GDM1 (cell line): ENCODE data around the gene GPX3.

ENCODE experiments used
- DNase-seq: peaks from one replicate; lab custom pipeline; 2025; lab: John Stamatoyannopoulos, UW

Gene GPX3

DNA sequence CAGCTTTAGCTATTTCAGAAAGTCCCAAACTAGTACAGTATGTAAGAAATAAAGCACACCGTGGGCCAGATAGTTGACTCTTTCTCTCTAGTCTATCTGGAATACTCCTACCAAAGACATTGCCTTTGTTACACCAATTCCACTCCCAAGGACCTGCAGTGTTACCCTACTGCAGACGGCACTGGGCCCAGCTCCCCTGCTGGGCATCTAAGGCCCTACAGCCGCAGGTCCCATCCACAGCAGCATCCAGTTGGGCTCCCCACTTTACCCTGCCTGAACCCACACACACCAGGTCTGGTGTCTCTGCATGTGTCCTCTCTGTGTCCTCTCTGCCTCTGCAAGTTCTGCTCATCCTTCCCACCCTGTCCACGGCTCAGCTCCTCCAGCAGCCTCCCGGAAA lies 37.9 kb downstream of the GPX3 start:
- no peak for DNase-seq

DNA sequence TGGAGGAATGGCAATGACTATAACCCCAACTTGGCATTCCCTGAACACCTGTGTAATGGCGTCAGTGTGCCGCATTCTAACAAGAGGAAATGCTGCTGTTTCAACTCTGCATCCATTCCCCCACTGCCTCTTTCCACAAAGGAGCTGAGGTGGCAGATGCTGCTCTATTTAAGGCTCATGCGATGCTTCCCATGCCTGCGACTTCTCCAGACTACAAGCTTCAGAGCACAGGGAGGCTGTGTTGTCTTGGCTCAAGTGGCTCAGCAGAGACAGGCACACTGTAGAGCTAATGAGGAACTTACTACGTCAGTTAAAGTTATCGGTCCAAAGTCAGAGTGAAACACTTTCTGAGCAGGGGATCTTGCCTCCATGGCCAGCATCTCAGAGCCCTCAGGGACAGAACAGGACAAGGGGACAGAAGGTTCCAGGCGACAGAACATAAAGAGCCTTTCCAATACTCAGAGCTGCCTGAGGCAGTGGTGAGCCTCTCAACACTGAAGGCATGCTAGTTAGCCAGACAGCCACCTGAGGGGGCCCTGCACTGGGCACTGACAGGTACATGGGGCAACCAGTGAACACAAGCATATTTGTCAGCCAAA lies 38.6 kb downstream of the GPX3 start:
- DNase-seq: peak; percentile 12

DNA sequence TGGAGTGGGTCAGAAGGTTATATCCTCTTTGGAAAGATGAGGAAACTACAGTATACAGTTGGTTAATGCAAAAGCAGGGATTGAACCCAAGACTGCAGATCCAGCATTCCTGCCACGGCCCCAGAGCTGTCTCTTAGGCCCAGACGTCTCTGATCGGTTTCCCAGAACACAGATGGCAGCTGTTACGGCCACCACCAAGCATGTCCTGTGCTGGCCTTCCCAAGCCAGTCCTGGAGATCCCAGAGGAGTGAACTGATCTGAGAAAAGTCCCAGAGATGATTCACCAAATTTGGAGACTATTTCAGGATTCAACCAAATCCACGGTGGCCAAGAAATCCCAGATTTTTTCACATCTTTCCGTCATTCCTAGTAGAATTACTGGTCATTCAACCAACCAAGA lies 40.4 kb downstream of the GPX3 start:
- no peak for DNase-seq

DNA sequence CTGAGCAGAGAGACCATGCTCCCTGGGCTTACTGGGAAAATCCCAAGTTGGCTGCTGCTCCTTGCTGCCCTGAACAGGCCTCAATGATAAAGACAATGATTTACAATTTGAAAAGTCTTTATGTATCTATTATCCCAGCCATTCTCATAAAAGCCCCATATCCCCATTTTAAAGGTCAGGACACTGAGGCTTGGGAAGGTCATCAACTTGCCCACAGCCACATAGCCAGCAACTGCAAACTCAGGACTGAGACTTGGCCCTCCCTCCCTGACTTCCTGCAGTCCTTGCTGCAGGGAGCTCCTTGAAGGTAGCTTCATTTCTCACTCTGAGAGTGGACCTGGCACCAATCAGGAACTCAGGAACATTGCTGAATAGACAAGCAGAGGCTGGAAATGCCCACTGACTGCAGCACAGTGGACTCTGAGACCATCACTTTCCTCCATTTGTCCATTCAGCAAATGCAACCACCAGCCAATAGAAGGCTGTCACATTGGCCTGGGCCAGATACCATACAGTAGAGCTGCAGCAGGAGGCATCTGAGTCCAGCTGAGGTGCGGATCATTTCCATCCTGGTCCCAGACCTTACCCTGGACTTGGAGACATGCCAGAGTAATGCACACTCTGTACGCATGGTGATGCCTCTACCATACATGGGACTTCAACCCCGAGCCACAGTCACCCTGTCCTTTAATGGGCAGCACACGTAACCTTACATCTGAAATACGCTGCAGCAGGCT lies 42.2 kb downstream of the GPX3 start:
- DNase-seq: no peak

DNA sequence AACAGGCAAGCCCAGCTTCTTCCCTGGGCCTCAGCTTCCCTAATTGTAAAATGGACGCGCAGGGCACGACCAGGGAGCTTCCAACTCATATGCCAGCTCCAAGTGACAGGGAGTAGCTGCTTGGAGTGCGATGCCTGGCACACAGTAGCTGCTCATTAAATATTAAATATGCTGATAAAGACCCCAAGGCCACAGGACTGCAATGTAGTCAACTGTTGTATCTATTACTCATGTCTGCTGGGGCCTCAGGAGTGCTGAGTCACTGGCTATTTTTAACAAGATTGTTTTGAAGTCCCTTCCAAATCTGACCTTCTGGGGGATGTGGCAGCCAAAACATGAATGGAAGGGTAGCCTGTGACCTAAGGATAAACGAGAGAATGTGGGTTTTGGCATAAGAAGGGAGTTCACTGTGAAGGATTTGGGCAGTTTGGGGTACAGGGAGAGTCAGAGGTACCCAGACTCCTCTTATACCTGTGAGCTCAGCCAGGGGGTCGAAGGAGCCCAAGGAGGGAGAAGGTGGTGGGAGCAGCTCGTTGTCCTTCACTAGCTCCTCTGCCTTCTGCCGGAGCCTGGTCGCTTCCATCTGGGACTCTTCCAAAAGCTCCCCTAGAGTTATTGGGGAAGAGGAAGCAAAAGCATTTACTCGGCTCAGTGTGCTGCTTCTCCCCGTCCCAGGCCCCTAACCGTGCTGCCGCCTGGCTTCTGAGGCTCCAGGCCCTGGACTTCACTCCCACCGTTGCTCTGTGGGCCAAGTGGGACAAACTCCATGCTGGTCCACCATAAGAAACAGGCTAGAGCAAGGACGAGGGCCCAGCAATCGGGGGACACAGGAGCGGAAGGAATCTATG lies 43.0 kb downstream of the GPX3 start:
- DNase-seq: no peak

DNA sequence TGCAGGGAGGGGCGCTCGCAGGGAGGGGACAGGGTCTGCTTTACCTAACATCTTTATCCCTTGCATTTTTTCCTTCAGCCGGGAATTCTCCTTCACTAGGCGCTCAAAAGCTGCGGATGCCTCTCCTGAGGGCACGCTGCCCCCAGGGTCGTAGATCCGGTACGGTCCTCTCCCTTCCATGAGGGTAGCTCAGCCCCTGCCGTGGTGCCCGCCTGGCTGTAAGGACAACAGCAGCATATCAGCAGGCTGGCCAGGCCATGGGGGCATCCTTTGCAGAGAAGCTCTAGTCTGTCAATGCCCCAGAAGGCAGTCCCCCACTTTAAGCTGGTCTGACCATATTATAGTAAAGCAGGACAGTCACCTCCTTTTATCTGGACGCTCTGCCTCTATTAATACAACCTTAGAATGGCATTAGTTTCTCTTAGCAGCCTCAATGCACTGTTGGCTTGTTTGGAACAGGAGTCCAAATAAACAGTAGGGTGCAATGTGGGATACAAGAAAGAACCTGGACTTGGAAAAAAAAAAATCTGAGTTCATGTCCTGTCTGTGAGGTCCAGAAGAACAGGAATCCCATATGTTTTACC lies 44.6 kb downstream of the GPX3 start:
- DNase-seq: no peak

DNA sequence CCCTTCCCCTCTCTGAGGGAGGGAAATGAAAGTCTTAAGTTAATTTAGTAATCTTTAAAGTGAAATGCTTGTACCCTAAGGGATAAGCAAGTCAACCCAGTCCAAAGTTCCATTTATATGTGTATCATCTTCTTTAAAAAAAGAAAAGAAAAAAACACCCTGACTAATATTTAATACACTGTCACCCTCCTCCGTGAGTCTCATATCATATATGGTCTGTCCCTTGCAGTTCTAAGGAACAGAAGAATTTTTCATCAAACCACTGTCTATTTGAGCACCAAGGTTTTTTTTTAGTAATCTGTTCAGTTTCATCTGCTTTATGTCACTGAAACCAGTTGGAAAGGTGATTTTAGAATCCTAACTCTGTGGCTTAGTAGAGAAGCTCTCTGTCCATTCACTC lies 45.2 kb downstream of the GPX3 start:
- DNase-seq: no peak

DNA sequence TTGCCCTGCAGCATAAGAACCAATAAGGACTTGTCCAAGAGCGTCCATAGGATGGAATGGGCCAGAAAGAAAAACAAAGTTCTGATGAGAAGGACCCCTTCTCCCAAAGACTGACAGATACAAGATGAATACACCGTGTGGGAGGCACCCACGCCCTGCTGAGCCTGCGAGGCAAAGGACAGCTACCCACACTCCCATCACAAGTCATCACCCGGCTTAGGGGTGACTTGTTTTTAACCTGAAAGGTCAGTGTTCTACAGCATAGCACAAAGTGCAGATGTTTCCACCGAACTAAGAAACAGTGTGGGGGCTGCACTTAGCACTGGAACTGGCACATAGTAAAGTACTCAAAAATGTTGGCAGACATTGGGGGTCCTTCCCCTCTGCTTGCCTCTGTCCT lies 46.5 kb downstream of the GPX3 start:
- no peak for DNase-seq

DNA sequence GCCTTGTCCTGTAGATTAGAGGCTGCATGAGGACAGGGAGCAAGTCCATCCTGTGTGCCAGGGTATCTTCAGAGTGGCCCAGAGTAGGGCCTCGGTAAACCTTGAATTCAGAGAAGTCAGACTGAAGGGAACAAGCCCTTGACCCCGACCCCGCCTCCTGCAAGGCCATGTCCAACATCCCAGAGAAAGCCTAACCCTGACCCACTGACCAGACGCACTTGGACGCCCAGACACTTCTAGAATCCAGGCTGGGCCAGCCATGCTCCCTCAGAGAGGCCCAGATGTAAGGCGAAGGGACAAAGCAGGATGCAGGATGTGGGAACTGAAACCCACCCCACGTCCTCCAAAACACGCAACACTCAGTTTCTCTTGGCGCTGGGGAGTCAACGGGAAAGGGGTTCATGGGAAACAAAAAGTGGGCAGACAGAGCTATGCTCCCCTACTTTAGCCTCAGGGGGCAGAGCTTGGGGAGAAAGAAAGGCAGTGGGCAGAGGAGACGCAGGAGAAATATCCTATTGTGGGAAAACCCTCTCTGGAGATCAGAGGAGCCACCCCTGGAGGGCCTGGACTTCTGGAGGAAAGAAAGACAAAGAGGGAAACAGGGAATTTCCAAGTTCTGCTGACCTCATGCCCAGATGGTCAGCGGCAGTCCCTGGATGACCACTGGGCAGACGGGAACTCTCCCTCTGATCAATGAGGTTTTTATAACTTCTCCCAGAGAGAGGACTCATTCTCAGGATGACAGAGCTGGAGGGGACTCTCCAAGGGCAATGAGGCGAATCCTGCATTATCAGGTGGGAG lies 47.4 kb downstream of the GPX3 start:
- no peak for DNase-seq

DNA sequence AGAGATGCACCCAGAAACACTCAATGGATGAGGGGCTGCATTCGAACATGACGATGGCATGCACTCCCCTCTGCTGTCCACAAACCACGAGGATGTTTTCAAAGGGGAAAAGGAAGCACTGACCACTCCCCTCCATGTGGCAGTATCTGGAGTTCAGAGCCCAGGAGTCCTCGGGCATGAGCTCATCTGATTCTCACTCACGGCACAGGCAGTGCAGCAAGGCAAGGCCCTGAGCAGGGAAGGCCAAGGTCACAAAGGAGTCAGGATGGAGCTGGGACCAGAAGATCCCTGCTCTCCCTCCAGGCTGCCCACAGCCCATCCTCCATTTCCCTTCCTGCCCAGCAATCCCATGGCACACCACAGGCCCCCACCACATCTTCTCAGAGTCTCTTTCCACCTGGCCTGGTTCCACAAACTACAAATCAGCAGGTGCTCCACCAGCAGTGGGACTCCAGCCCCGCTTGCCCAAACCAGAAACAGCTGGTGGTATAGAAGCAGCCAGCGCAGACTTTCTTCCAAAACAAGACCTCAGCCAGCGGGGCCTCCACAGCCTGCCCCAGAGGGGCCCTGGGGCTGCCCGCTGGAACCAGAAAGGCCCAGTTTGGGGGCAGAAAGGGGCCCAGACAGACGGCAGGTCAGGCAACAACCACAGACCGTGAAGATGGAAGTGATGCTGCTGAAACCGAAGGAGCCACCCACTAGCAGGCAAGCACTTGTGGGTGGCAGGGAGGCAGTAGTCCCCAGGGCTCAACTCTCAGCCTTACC lies 48.2 kb downstream of the GPX3 start:
- DNase-seq: no peak

DNA sequence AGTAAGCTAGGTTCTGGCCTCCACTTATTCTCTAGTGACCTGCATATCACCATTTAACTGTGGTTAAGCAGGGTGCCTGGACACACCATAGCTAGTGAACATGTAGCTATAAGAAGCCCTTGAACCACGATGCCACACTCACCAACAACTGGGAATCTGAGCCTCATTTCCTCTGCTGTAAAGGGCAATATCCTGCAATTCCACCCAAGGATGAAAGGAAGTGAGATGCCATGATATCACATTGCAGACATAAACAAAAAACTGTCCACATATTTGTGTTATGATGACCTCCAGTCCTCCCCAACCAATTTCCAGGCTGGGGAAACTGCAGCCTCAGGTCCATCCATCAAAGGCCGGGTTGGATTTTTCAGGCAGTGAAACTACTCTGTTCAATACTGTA lies 50.1 kb downstream of the GPX3 start:
- DNase-seq: no peak

DNA sequence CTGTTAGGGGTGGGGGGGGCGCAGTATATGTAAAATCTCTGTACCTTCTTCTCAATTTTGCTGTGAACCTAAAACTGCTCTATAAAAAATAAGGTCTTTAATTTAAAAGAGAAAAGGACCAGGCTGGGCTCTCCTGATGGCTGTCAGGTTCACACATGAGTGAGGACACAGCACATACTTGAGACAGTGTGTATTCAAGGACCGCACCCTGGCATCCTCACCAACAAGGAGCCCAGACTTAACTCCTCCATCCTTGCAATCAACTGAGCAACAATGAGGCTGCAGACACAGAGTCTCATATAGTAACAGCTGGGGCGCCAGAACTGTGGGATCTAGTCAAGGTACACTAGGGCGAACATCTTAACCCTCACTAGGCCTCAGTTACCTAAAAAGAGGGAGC lies 50.6 kb downstream of the GPX3 start:
- no peak for DNase-seq

DNA sequence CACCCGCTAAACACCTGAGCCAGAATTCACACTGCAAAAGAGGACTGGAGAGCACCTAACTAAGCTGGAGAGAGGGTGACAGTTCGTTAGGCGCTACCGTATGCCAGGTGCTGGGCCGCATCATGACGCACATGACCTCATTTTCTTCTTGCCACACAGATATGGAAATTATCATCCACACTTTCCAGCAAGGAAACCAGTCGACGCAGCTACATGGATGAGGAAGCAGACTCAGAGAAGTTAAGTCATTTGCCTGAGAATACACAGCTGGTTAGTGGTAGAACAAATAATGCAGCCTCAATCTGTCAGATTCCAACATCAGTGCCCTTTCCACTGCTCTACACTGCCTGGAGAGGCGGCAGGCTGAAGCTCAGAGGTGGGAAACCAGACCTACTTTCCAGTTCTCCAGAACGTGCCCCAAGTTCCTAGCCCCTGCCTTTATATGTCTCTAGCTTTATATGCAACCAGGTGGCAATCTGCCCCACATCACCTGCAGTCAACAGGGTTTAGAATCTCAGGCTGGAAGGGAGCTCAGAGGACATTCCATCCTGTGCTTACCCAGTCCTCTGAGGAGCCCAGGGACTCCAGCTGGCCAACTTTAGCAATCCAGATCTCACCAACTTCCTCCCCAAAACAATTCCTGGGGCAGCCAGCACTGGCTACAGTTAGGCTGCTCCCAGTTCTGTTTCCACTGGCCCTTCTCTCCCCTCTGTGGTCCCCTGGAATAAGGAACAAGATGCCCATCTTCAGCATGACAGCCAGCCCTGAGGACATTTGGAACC lies 51.6 kb downstream of the GPX3 start:
- no peak for DNase-seq

DNA sequence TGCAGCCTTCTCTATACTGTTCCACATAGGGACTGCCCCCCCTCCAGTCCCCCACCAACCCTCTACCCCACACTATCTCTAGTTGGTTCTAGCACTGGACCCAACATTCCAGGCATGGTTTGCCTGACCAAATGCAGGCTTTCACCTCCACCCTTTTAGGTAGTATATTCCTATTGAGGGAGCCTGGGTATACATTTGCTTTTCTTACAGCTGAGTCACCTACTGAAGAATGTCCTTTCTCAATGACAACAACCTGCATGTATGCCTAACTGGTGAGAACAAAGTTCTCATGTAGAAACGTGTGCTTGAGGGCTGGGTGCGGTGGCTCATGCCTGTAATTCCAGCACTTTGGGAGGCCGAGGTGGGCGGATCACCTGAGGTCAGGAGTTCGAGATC lies 52.2 kb downstream of the GPX3 start:
- no peak for DNase-seq

DNA sequence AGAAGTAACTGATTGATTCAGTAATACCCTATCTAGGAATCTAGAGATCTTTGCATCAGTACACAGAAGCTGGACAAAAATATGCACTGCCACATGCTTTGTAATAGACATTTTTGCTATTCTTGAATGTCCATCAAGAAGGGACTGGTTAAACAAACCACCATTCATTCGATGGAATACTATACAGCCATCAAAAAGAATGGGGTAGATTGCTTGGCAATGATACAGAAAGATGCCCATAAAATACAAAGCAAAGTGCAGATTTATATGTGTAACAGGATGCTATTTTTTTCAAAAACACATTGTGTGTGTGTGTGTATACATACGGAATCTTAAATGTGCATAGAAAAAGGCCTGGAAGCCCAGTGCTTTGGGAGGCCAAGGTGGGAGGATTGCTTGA lies 52.9 kb downstream of the GPX3 start:
- DNase-seq: no peak

DNA sequence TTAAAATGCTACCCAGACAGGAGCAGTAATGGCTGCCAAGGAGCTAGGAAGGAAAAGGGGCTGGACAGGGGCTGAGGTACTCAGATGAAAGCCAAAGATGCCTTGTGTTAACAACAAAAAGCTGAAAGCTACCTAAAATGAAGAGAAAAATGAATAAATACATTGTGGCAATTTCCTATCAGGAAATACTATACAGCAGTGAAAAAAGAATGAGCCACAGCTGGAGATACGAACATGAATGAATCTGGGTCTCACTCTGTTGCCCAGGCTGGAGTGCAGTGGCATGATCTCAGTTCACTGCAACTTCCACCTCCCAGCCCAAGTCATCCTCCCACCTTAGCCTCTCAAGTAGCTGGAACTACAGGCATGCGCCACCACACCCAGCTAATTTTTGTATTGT lies 54.2 kb downstream of the GPX3 start:
- DNase-seq: no peak

DNA sequence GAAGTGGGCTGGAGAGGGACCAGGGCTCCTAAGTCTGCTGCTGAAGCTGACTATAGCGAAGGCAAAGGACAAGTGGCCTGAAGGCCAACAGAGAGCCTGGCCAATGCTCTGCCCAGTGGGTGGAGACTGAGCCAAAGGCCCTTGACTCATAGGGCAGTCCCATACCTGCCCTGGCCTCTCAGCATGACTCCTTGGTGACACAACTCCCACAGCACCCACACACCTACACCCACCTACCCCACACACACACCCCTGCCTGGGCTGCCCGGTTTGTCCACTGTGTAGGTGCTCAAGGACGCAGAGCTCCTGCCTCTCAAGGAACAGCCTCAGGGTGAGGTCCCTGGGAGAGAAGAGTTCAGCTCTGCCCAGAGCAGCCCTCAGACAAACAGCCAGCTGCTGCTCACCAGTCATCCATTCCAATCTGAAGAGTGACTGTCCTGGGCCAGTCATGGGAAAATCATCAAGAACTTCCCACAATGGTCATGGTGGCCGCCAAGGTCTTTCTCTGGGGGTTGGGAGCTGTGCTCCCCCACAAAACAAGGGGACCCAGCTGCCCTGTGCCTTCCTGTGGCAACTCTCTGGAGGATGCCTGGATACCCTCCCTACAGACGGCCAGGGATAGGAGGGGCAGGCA lies 55.4 kb downstream of the GPX3 start:
- no peak for DNase-seq

DNA sequence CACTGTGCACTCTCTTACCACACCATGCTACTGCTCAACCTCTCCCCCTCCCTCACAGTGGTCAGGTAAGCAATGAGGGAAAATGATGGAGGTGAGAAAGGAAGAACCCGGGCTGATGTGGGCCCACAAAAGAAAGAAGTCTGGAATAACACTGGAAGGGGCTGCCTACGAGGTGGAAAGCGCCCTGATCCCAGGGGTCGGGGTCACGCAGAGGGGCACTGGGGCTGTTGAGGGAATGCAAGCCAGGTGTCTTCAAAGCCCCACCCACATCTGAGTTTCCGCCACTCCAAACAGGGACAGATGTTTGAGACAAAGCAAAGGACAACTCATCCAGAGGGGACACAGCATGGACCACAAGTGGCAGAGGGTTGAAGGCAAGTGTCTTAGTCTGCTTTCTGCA lies 56.2 kb downstream of the GPX3 start:
- no peak for DNase-seq

DNA sequence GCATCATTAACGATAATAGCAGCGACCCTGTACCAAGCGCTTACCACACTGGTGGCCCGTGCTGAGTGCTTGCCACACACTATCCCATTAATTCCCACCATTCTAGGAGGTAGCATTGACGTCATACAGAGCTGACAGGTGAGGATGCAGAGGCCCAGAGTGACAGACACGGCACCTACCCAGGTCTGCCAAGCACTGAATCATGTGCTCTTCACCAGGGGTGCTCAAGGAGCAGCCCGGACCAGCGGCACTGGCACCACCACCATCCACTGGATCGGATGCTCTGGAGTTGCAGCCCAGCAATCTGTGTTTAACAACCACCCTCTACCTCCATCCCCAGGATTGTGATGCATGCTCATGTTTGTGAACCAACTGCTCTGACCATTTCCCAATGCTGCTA lies 57.0 kb downstream of the GPX3 start:
- no peak for DNase-seq

DNA sequence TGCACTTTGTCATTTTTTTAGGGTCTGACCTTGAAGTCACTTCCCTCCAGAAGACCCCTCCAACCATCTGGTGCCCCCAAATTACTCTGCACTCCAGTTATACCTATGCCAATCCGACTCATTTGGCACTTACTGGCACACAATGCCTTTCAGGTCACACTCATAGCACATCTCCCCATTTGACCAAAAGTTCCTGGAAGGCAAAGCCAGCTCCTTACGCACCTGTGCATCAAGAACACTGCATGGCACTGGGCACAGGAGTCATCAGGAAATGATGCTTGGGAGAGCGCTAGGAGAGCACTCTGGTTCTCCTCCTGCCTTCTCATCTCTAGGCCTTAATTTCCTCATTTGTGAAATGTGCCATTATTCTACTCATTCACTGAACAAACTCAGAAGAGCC lies 57.6 kb downstream of the GPX3 start:
- DNase-seq: no peak
